Liver (tissue), 9 donors: ENCODE measurements around the gene PEMT. TPM values are rescaled to one million over a fixed set of nuclear protein-coding genes. Genes with fewer than 3 reads are reported as not detected.

Source experiments
- DNase-seq: peaks from one replicate; pipeline ENCODE4 v3.0.0-alpha.2; 2017; ENCODE audit warnings: low spot score
- H3K27ac ChIP-seq, 2 donors: one replicate each; pipeline ENCODE4 v1.7.0; 2013; ENCODE audit warnings: inconsistent platforms in 2 of 2, low read length in 2 of 2, control low read depth in 1 of 2, low read depth in 1 of 2, mild to moderate bottlenecking in 1 of 2
- H3K27me3 ChIP-seq, 4 donors: one replicate each; pipeline versions ENCODE4 v1.6.1 to v1.7.0; 2013; ENCODE audit warnings: low read length in 3 of 4, inconsistent platforms in 1 of 4, mild to moderate bottlenecking in 1 of 4, moderate library complexity in 1 of 4; ENCODE audit not compliant: control insufficient read depth in 4 of 4, insufficient read depth in 4 of 4
- H3K36me3 ChIP-seq, 4 donors: one replicate each; pipeline versions ENCODE4 v1.6.1 to v1.7.0; 2013; ENCODE audit warnings: low read length in 3 of 4, mild to moderate bottlenecking in 3 of 4, low read depth in 1 of 4, moderate library complexity in 1 of 4; ENCODE audit not compliant: control insufficient read depth in 4 of 4, insufficient read depth in 3 of 4
- H3K4me1 ChIP-seq, 4 donors: one replicate each; pipeline versions ENCODE4 v1.6.1 to v1.7.0; 2013; ENCODE audit warnings: low read length in 3 of 4, mild to moderate bottlenecking in 3 of 4, moderate library complexity in 1 of 4; ENCODE audit not compliant: control insufficient read depth in 4 of 4, insufficient read depth in 4 of 4
- H3K4me3 ChIP-seq, 3 donors: one replicate each; pipeline versions ENCODE4 v1.6.1 to v1.7.0; 2013; ENCODE audit warnings: low read length in 3 of 3, control low read depth in 1 of 3, low read depth in 1 of 3, mild to moderate bottlenecking in 1 of 3
- H3K9ac ChIP-seq, 2 donors: one replicate each; pipeline ENCODE4 v1.7.0; 2013; ENCODE audit warnings: low read length in 2 of 2, mild to moderate bottlenecking in 2 of 2, moderate library complexity in 2 of 2, control low read depth in 1 of 2, low read depth in 1 of 2
- H3K9me3 ChIP-seq, 4 donors: one replicate each; pipeline versions ENCODE4 v1.6.1 to v1.7.0; 2013; ENCODE audit warnings: low read length in 3 of 4; ENCODE audit not compliant: control insufficient read depth in 4 of 4
- CTCF ChIP-seq: fragments of 150-350 bp; IDR thresholded peaks from 2 replicates; pipeline ENCODE4 v1.5.1; 2017; ENCODE audit warnings: improper control_type of control experiment, low read depth, low read length; ENCODE audit not compliant: missing input control
- FOXA2 ChIP-seq: IDR thresholded peaks from 2 replicates; pipeline ENCODE4 v1.6.1; 2016; ENCODE audit warnings: antibody characterized with exemption
- HNF4A ChIP-seq, 2 donors: conservative IDR thresholded peaks; 2 replicates each; pipeline ENCODE4 v1.6.1; 2016; ENCODE audit warnings: antibody characterized with exemption in 2 of 2, mild to moderate bottlenecking in 2 of 2
- HNF4G ChIP-seq: IDR thresholded peaks from 2 replicates; pipeline ENCODE4 v1.6.1; 2016; ENCODE audit warnings: antibody characterized with exemption
- JUND ChIP-seq, 2 donors: IDR thresholded peaks; 2 replicates each; pipeline ENCODE4 v1.6.1; 2016; ENCODE audit warnings: antibody characterized with exemption in 2 of 2
- NR2F2 ChIP-seq: IDR thresholded peaks from 2 replicates; pipeline ENCODE4 v1.6.1; 2016; ENCODE audit warnings: antibody characterized with exemption
- RAD21 ChIP-seq, 2 donors: IDR thresholded peaks; 2 replicates each; pipeline ENCODE4 v1.6.1; 2016; ENCODE audit warnings: antibody characterized with exemption in 2 of 2, mild to moderate bottlenecking in 2 of 2
- REST ChIP-seq: IDR thresholded peaks from 2 replicates; pipeline ENCODE4 v1.6.1; 2016; ENCODE audit warnings: antibody characterized with exemption, mild to moderate bottlenecking
- RXRA ChIP-seq, 2 donors: IDR thresholded peaks; 2 replicates each; pipeline ENCODE4 v1.6.1; 2017 to 2018; ENCODE audit warnings: antibody characterized with exemption in 2 of 2, mild to moderate bottlenecking in 1 of 2
- TAF1 ChIP-seq: conservative IDR thresholded peaks from 2 replicates; pipeline ENCODE4 v1.6.1; 2016; ENCODE audit warnings: antibody characterized with exemption, mild to moderate bottlenecking
- YY1 ChIP-seq: IDR thresholded peaks from 2 replicates; pipeline ENCODE4 v1.6.1; 2016; ENCODE audit warnings: antibody characterized with exemption, mild to moderate bottlenecking
- WGBS: extraction: QIAGEN DNeasy Blood & Tissue Kit; methylation state at CpG from one replicate; pipeline ENCODE4 v1.1.7; 2013; 5-methylcytosine and 5-hydroxymethylcytosine counted together
- polyA plus RNA-seq, 2 donors: library from polyadenylated mRNA; stranded (reverse) in 1 of 2; unstranded in 1 of 2; fragments of 200-250 nt in 1 of 2; fragments of >200 nt in 1 of 2; fragmentation: Nextera tagmentation in 1 of 2; extraction: Ambion mirVana in 1 of 2; gene quantifications; one replicate each; pipeline versions ENCODE4 v1.2.1 to v1.2.3, GENCODE V29; 2013 to 2015
- total RNA-seq, 2 donors: library from RNA; depleted of rRNA; stranded (reverse); fragments of >200 nt; gene quantifications; one replicate each; pipeline ENCODE4 v1.2.3, GENCODE V29; 2014
- TF ChIP-seq, protein P1 (sequence below): IDR thresholded peaks from 2 replicates; pipeline ENCODE4 v1.6.1; 2016; ENCODE audit warnings: antibody characterized with exemption
- TF ChIP-seq, protein P2 (sequence below): IDR thresholded peaks from 2 replicates; pipeline ENCODE4 v1.6.1; 2016; ENCODE audit warnings: antibody characterized with exemption
- donor health status: healthy.
- donor health status: healthy.
- donor health status: healthy.
- donor health status: healthy.
- donor health status: healthy.

The PEMT gene
- total and polyA plus RNA-seq, 4 donors: 64.6 to 211 (median 184) TPM

GRCh38 chr17:17506181-17506741, 85.2 kb downstream of the PEMT start (continued):
- TF ChIP-seq REST (no peak), YY1 (no peak)

DNA sequence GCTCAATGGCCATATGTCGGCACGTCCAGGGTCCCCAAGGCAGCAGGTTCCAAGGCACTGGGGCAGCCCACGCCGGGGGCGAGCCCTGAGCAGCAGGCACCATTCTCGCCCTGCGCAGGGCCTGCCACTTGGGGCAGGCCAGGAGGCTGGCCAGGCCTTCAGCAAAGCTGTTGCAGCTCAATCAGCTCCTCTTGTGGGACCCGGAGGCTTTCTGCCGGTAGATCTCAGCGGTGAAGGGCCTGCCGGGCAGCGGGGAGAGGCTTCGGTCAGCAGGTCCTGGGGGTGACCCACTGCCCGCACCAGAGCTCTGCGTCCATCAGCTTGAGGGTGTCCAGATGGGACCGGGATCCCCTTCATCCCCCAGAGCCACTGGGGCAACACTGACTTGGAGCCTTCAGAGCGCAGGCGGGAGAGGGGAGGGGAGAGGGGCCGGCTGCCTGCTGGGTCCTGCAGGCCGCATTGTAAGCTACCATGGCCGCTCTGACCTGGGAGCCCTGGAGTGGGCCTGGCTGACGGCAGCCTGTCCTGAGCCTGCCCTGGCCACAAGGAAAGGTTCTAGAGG, 85.8 kb downstream of the PEMT start:
- Histone ChIP-seq H3K9ac (no peak overlapping the region), H3K4me3 (no peak overlapping the region), H3K4me1 (no peaks in the 10 kb centered on the region), H3K36me3 (peaks cover 3 to 25% (median 9%) of the 10 kb centered on the region in 4 donors), H3K27ac (no peak overlapping the region), H3K27me3 (no peaks in the 10 kb centered on the region), H3K9me3 (no peaks in the 10 kb centered on the region)
- no peak for DNase-seq
- TF ChIP-seq HNF4G (no peak), RAD21 (IDR thresholded peaks at IDR 0.05) (no peak), NR2F2 (no peak), FOXA2 (no peak), REST (no peak), CTCF (no peak), RXRA (IDR thresholded peaks at IDR 0.05) (no peak), JUND (IDR thresholded peaks at IDR 0.05) (no peak), YY1 (no peak), TAF1 (no peak), HNF4A (conservative IDR thresholded peaks at IDR 0.05) (no peak)
- TF ChIP-seq, protein P1, sequence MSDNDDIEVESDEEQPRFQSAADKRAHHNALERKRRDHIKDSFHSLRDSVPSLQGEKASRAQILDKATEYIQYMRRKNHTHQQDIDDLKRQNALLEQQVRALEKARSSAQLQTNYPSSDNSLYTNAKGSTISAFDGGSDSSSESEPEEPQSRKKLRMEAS: no peak
- TF ChIP-seq, protein P2, sequence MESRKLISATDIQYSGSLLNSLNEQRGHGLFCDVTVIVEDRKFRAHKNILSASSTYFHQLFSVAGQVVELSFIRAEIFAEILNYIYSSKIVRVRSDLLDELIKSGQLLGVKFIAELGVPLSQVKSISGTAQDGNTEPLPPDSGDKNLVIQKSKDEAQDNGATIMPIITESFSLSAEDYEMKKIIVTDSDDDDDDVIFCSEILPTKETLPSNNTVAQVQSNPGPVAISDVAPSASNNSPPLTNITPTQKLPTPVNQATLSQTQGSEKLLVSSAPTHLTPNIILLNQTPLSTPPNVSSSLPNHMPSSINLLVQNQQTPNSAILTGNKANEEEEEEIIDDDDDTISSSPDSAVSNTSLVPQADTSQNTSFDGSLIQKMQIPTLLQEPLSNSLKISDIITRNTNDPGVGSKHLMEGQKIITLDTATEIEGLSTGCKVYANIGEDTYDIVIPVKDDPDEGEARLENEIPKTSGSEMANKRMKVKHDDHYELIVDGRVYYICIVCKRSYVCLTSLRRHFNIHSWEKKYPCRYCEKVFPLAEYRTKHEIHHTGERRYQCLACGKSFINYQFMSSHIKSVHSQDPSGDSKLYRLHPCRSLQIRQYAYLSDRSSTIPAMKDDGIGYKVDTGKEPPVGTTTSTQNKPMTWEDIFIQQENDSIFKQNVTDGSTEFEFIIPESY: no peak
- WGBS: 98% methylated on average over 22 of the region's 22 CpGs
